ENCODE measurements around the gene HIPK2.

The HIPK2 gene

GRCh38 chr7:139758388-139758787 lies 19.4 kb downstream of the HIPK2 start:
- H3K4me1 ChIP-seq (ENCODE audit: insufficient read depth, low read length), result no peaks in the 10 kb centered on the region
- H3K4me3 ChIP-seq (ENCODE audit: low read depth in 1 of 2, low read length in 2 of 2), result no peak overlapping the region
- peaks cover 8% of the 10 kb centered on the region; the same call in 1 of the 2 replicates for H4K20me1 ChIP-seq (ENCODE audit: insufficient read depth, low read length)
- no peak for ATAC-seq (ENCODE audit: insufficient read depth, low read depth)
- TF ChIP-seq CTCF (IDR thresholded peaks at IDR 0.05; ENCODE audit: borderline replicate concordance, extremely low read depth, low read length, poor library complexity, severe bottlenecking), result no peak
- no peak for TF ChIP-seq EZH2 (IDR thresholded peaks at IDR 0.05; ENCODE audit: borderline replicate concordance, low read depth, low read length, severe bottlenecking)
- H3K4me2 ChIP-seq (ENCODE audit: insufficient read depth, low read length), result no peak overlapping the region
- no peaks in the 10 kb centered on the region for H3K9me3 ChIP-seq (ENCODE audit: insufficient read depth, low read length, severe bottlenecking)
- H3K27ac ChIP-seq (ENCODE audit: low read length), result no peak overlapping the region
- no peaks in the 10 kb centered on the region for H3K27me3 ChIP-seq (ENCODE audit: insufficient read depth, low read length, poor library complexity)
- DNase-seq, result no peak
- H3K36me3 ChIP-seq (ENCODE audit: insufficient read depth, low read length), result no peaks in the 10 kb centered on the region
- H2AFZ ChIP-seq (ENCODE audit: low read depth, low read length), result no peak overlapping the region
- 0 out of 2 replicates have a peak, but pooled peaks cover 2% of the 10 kb centered on the region for H3K79me2 ChIP-seq (ENCODE audit: insufficient read depth, low read length)
- no peak overlapping the region for H3K9ac ChIP-seq (ENCODE audit: low read depth, low read length)

DNA sequence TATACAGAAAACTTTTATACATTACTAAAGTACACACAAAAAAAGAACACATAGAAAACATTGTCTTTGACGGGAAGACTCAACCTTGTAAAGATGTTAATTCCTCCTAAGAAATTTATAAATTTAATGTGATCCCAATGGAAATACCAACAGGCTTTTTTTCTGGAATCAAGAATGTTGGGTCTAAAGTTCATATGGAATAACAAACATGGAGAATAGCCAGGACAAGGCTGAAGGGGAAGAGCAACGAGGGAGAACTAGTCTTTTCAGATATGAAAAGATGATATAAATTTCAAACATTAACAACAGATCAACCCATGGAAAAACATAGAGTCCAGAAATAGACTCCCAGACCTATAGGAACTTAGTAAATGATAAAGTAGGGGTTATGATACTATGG lies 19.8 kb downstream of the HIPK2 start:
- Histone ChIP-seq H3K79me2 (ENCODE audit: insufficient read depth, low read length) (0 out of 2 replicates have a peak, but pooled peaks cover 2% of the 10 kb centered on the region), H2AFZ (ENCODE audit: low read depth, low read length) (no peak overlapping the region), H3K36me3 (ENCODE audit: insufficient read depth, low read length) (no peaks in the 10 kb centered on the region), H3K27ac (ENCODE audit: low read length) (no peak overlapping the region), H3K9me3 (ENCODE audit: insufficient read depth, low read length, severe bottlenecking) (no peaks in the 10 kb centered on the region), H3K27me3 (ENCODE audit: insufficient read depth, low read length, poor library complexity) (no peaks in the 10 kb centered on the region), H3K4me3 (ENCODE audit: low read depth in 1 of 2, low read length in 2 of 2) (no peak overlapping the region), H4K20me1 (ENCODE audit: insufficient read depth, low read length) (peaks cover 10% of the 10 kb centered on the region), H3K4me2 (ENCODE audit: insufficient read depth, low read length) (no peak overlapping the region), H3K9ac (ENCODE audit: low read depth, low read length) (no peak overlapping the region), H3K4me1 (ENCODE audit: insufficient read depth, low read length) (no peaks in the 10 kb centered on the region)
- TF ChIP-seq CTCF (IDR thresholded peaks at IDR 0.05; ENCODE audit: borderline replicate concordance, extremely low read depth, low read length, poor library complexity, severe bottlenecking) (no peak), EZH2 (IDR thresholded peaks at IDR 0.05; ENCODE audit: borderline replicate concordance, low read depth, low read length, severe bottlenecking) (no peak)
- DNase-seq, result no peak
- ATAC-seq (ENCODE audit: insufficient read depth, low read depth), result no peak

GRCh38 chr7:139753693-139754111 lies 24.1 kb downstream of the HIPK2 start:
- Histone ChIP-seq H2AFZ (ENCODE audit: low read depth, low read length) (no peak overlapping the region), H3K79me2 (ENCODE audit: insufficient read depth, low read length) (no peaks in the 10 kb centered on the region; the same call in 1 of the 2 replicates), H3K9ac (ENCODE audit: low read depth, low read length) (no peak overlapping the region), H3K4me3 (ENCODE audit: low read depth in 1 of 2, low read length in 2 of 2) (no peak overlapping the region), H3K36me3 (ENCODE audit: insufficient read depth, low read length) (no peaks in the 10 kb centered on the region), H3K27ac (ENCODE audit: low read length) (no peak overlapping the region), H3K4me1 (ENCODE audit: insufficient read depth, low read length) (peaks cover 12% of the 10 kb centered on the region), H3K27me3 (ENCODE audit: insufficient read depth, low read length, poor library complexity) (no peaks in the 10 kb centered on the region), H3K4me2 (ENCODE audit: insufficient read depth, low read length) (no peak overlapping the region), H3K9me3 (ENCODE audit: insufficient read depth, low read length, severe bottlenecking) (no peaks in the 10 kb centered on the region), H4K20me1 (ENCODE audit: insufficient read depth, low read length) (peaks cover 16% of the 10 kb centered on the region)
- ATAC-seq (ENCODE audit: insufficient read depth, low read depth) (no peak), DNase-seq (no peak)
- TF ChIP-seq EZH2 (IDR thresholded peaks at IDR 0.05; ENCODE audit: borderline replicate concordance, low read depth, low read length, severe bottlenecking) (no peak), CTCF (IDR thresholded peaks at IDR 0.05; ENCODE audit: borderline replicate concordance, extremely low read depth, low read length, poor library complexity, severe bottlenecking) (no peak)

All from DND-41 (cell line).